Measurements from ENCODE around the gene ZNF629.

- TF ChIP-seq CTCF (IDR thresholded peaks at IDR 0.05) = no peak
- TF ChIP-seq POLR2A (IDR thresholded peaks at IDR 0.05) = no peak
Observed at GRCh38 chr16:30834130-30834740, 47.2 kb upstream of the ZNF629 start.
